Astrocyte of the cerebellum (primary cell): ENCODE measurements around the gene PSMD7.

Experiments
- DNase-seq: peaks from one replicate; pipeline ENCODE4 v3.0.0-alpha.2; 2011; ENCODE audit warnings: low read depth
- H3K4me3 ChIP-seq: 2 replicates; pipeline ENCODE4 v1.5.1; 2011; ENCODE audit warnings: mild to moderate bottlenecking, low read depth, low read length, moderate library complexity
- in situ Hi-C: cut with HindIII; loops from 2 replicates; pipeline ENCODE4 v1.10.0; 2017; ENCODE audit warnings: low sequenced_read_pairs
- TF ChIP-seq, protein P1 (sequence below): IDR thresholded peaks from 2 replicates; pipeline ENCODE4 v1.5.1; 2012; ENCODE audit warnings: low read length, low read depth, moderate library complexity, mild to moderate bottlenecking; ENCODE audit errors: missing control alignments

The PSMD7 gene

DNA sequence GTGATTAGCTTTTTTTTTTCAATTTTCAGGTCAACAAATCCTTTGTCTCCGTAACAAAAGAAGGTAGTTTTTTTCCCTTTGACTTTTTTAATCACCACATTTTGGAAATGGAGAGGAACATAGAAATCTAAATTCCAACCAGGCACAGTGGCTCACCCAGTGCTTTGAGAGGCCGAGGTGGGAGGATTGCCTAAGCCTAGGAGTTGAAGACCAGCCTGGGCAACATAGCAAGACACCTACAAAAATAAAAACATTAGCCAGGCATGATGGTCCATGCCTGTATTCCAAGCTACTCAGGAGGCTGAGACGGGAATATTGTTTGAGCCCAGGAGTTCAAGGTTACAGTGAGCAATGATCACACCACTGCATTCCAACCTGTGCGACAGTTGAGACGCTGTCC, 5.7 kb downstream of the PSMD7 start:
- no peak overlapping the region for H3K4me3 ChIP-seq
- DNase-seq: no peak
- in situ Hi-C loops: no loop called here
- TF ChIP-seq, protein P1, sequence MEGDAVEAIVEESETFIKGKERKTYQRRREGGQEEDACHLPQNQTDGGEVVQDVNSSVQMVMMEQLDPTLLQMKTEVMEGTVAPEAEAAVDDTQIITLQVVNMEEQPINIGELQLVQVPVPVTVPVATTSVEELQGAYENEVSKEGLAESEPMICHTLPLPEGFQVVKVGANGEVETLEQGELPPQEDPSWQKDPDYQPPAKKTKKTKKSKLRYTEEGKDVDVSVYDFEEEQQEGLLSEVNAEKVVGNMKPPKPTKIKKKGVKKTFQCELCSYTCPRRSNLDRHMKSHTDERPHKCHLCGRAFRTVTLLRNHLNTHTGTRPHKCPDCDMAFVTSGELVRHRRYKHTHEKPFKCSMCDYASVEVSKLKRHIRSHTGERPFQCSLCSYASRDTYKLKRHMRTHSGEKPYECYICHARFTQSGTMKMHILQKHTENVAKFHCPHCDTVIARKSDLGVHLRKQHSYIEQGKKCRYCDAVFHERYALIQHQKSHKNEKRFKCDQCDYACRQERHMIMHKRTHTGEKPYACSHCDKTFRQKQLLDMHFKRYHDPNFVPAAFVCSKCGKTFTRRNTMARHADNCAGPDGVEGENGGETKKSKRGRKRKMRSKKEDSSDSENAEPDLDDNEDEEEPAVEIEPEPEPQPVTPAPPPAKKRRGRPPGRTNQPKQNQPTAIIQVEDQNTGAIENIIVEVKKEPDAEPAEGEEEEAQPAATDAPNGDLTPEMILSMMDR: no peak

DNA sequence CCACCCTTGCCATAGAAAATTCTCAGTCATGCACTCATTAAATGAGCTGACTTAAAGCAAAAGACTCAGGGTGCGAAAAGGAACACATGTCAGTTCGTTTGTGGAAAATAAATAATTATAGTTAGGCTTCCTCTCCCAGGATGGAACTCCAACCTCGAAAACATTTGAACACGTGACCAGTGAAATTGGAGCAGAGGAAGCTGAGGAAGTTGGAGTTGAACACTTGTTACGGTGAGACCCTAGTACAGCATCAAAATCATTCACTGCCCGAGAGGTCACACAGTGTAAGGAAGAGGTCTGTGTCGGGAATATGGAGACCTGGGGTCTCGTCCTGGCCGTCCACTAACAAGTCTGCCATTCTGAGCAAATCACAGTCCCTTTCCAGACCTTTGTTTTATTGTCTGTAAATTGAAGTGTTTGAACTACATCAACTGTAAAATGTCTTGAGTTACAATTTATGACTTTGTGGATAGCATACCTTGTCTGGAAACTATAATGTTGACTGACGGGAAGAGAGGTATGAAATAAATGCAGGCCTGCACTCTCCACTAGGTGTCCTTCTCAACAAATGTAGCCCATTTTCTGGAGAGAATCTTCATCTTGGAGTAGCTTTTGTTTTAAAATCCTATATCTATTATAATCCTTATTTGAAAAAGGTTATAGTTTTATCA, 7.7 kb downstream of the PSMD7 start:
- no peak overlapping the region for H3K4me3 ChIP-seq
- TF ChIP-seq, protein P1: peak; percentile 46
- no peak for DNase-seq
- in situ Hi-C loops: no loop called here

DNA sequence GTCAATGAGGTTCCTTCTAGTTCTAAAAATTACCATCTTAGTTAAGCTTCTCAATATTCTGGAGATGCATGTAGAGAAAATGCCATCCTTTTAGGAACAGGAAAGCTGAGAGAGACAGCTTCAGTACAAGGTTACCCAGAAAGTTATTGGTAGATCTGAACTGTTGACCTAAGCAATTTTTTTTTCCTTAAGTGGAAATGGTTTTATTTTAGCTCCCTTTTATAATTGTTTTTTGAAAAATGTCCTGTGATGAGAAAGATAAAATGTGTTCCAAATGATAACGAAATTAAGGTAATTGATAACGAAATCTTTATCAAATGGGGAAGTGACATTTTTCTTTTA, 8.2 kb downstream of the PSMD7 start:
- DNase-seq: no peak
- H3K4me3 ChIP-seq: no peak overlapping the region
- TF ChIP-seq, protein P1: no peak
- in situ Hi-C loops: no loop called here

DNA sequence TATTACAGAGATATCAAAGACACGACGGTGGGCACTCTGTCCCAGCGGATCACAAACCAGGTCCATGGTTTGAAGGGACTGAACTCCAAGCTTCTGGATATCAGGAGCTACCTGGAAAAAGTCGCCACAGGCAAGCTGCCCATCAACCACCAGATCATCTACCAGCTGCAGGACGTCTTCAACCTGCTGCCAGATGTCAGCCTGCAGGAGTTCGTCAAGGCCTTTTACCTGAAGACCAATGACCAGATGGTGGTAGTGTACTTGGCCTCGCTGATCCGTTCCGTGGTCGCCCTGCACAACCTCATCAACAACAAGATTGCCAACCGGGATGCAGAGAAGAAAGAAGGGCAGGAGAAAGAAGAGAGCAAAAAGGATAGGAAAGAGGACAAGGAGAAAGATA, 8.7 kb downstream of the PSMD7 start:
- no peak for DNase-seq
- in situ Hi-C loops: no loop called here
- no peak overlapping the region for H3K4me3 ChIP-seq
- TF ChIP-seq, protein P1: no peak

DNA sequence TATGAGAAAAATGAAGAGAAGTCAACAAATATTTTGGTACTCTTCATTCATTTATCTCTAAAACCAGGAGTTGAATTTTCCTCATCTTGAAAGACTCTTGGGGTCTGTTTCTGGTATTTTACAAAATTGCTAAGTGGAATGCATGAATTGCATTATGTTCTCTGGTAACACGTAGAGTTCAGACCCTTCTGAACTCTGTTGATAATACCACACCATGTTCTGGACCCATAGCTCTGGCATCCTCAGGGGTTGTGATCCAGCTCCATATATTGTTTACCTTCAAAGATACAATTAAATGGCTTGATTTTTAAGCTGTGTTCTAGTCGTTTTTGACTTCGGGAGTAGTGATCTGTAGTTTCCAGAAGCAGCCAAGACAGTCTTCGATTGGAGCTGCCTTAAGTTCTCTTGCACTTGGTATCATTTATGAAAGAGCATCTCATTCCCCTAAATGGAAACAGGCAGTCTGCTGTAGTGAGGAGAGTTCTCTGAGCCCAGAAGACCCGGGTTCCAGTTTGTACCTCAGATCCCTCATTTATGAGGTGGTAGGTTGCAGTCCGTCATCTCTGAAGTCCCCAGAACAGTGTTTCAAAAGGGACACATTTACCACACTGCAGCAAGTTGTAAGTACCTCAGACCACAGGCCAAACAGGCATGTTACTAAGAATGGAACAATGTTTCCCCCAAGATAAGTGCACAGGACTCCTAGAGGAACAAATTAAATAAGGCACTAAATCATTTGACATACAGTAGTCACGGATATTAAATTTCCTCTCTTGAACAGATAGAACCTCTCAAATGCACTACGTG, 9.6 kb downstream of the PSMD7 start:
- DNase-seq: no peak
- TF ChIP-seq, protein P1: no peak
- in situ Hi-C loops: no loop called here
- H3K4me3 ChIP-seq: no peak overlapping the region

DNA sequence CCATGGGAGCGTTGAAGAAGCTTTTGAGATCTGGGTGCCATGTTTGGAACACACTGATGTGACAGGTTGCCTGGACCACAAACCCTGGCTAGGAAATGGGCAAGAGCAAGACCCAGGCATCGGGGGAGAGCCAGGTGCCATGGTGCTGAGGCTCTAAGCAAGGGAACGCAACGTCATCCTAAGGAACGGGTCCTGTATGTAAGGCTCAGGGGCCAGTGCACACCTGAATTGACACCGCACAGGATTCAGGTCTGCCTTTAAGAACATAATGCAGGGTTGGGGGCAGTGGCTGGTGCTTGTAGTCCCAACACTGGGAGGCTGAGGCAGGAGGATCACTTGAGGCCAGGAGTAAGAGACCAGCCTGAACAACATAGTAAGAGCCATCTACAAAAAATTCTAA, 10.8 kb downstream of the PSMD7 start:
- H3K4me3 ChIP-seq: no peak overlapping the region
- in situ Hi-C loops: no loop called here
- TF ChIP-seq, protein P1: no peak
- no peak for DNase-seq
